IMR-90 (cell line): ENCODE data around the gene KCNJ13.

Experiments
- BHLHE40 ChIP-seq: fragments of 150-350 bp; IDR thresholded peaks from 2 replicates; pipeline ENCODE4 v1.6.1; 2016; ENCODE audit warnings: mild to moderate bottlenecking, low read depth, low read length
- CEBPB ChIP-seq: IDR thresholded peaks from 2 replicates; pipeline ENCODE4 v1.6.1; 2012; ENCODE audit warnings: low read depth, low read length, improper control_type of control experiment
- FOS ChIP-seq: fragments of 150-350 bp; IDR thresholded peaks from 2 replicates; pipeline ENCODE4 v1.6.1; 2016; ENCODE audit warnings: low read depth, low read length
- MXI1 ChIP-seq: IDR thresholded peaks from 2 replicates; pipeline ENCODE4 v1.6.1; 2012; ENCODE audit warnings: low read depth, mild to moderate bottlenecking, low read length, moderate library complexity, borderline replicate concordance
- POLR2A ChIP-seq: IDR thresholded peaks from 2 replicates; pipeline ENCODE4 v1.6.1; 2012; ENCODE audit warnings: mild to moderate bottlenecking, low read depth, low read length
- RAD21 ChIP-seq: IDR thresholded peaks from 2 replicates; pipeline ENCODE4 v1.6.1; 2012; ENCODE audit warnings: low read length, improper control_type of control experiment
- TF ChIP-seq, protein P1 (sequence below): conservative IDR thresholded peaks from 2 replicates; pipeline ENCODE4 v1.5.1; 2012; ENCODE audit warnings: mild to moderate bottlenecking, low read depth, low read length, improper control_type of control experiment
- TF ChIP-seq, protein P2 (sequence below): fragments of 150-350 bp; IDR thresholded peaks from 2 replicates; pipeline ENCODE4 v1.6.1; 2016; ENCODE audit warnings: low read depth, mild to moderate bottlenecking, low read length, moderate library complexity, borderline replicate concordance

DNA sequence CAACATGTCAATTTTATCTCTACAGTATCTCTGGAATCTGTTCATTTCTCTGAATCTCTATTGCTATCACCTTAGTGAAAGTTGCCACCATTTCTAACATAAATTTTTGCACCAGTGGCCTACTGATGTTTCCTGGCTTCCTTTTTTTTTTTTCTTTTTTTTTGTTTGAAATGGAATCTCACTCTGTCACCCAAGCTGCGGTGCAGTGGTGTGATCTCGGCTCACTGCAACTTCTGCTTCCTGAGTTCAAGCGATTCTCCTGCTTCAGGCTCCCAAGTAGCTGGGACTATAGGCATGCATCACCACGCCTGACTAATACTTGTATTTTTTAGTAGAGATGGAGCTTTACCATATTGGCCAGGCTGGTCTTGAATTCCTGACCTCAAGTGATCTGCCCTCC lies 35.1 kb downstream of the KCNJ13 start:
- TF ChIP-seq POLR2A = no peak
- TF ChIP-seq, protein P1, sequence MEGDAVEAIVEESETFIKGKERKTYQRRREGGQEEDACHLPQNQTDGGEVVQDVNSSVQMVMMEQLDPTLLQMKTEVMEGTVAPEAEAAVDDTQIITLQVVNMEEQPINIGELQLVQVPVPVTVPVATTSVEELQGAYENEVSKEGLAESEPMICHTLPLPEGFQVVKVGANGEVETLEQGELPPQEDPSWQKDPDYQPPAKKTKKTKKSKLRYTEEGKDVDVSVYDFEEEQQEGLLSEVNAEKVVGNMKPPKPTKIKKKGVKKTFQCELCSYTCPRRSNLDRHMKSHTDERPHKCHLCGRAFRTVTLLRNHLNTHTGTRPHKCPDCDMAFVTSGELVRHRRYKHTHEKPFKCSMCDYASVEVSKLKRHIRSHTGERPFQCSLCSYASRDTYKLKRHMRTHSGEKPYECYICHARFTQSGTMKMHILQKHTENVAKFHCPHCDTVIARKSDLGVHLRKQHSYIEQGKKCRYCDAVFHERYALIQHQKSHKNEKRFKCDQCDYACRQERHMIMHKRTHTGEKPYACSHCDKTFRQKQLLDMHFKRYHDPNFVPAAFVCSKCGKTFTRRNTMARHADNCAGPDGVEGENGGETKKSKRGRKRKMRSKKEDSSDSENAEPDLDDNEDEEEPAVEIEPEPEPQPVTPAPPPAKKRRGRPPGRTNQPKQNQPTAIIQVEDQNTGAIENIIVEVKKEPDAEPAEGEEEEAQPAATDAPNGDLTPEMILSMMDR = no peak
- TF ChIP-seq BHLHE40 = no peak
- no peak for TF ChIP-seq FOS
- no peak for TF ChIP-seq MXI1
- TF ChIP-seq CEBPB = no peak
- no peak for TF ChIP-seq RAD21
- TF ChIP-seq, protein P2, sequence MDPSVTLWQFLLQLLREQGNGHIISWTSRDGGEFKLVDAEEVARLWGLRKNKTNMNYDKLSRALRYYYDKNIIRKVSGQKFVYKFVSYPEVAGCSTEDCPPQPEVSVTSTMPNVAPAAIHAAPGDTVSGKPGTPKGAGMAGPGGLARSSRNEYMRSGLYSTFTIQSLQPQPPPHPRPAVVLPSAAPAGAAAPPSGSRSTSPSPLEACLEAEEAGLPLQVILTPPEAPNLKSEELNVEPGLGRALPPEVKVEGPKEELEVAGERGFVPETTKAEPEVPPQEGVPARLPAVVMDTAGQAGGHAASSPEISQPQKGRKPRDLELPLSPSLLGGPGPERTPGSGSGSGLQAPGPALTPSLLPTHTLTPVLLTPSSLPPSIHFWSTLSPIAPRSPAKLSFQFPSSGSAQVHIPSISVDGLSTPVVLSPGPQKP = no peak
